D721Med (cell line): ENCODE data around the gene IL36A.

ENCODE experiments used
- DNase-seq: peaks from one replicate; pipeline ENCODE4 v3.0.0; 2011; ENCODE audit warnings: low spot score; ENCODE audit not compliant: insufficient read length
- FAIRE-seq: peaks from 2 replicates; lab custom pipeline; 2011; peaks lifted over from hg19 to GRCh38; lab: Jason Lieb, UNC
- CTCF ChIP-seq: IDR thresholded peaks from 2 replicates; pipeline ENCODE4 v1.5.1; 2012; ENCODE audit warnings: mild to moderate bottlenecking, control low read depth; ENCODE audit not compliant: insufficient read depth; ENCODE audit errors: missing control alignments

The IL36A gene

GRCh38 chr2:113005030-113005509, at the start of gene IL36A:
IL36A (plus strand) TSS chr2:113005459; CDS start chr2:113005872, 413 bp downstream.
- DNase-seq (no peak), FAIRE-seq (no peak)
- no peak for TF ChIP-seq CTCF

GRCh38 chr2:112957511-112957910, 47.7 kb upstream of the IL36A start:
- no peak for DNase-seq
- FAIRE-seq: no peak
- no peak for TF ChIP-seq CTCF

- FAIRE-seq (no peak), DNase-seq (peak; percentile 25)
- TF ChIP-seq CTCF: peak; percentile 82
Observed at GRCh38 chr2:112958428-112959108, 46.7 kb upstream of the IL36A start.

GRCh38 chr2:112959109-112959812, 46.0 kb upstream of the IL36A start:
- DNase-seq (no peak), FAIRE-seq (no peak)
- TF ChIP-seq CTCF: peak; percentile 5

GRCh38 chr2:112960230-112960825, 44.9 kb upstream of the IL36A start:
- TF ChIP-seq CTCF: no peak
- DNase-seq (no peak), FAIRE-seq (no peak)

- FAIRE-seq (no peak), DNase-seq (no peak)
- no peak for TF ChIP-seq CTCF
Observed at GRCh38 chr2:112962308-112963175, 42.7 kb upstream of the IL36A start.
